ENCODE data around the gene CTXND1.

CTXND1 gene

DNA sequence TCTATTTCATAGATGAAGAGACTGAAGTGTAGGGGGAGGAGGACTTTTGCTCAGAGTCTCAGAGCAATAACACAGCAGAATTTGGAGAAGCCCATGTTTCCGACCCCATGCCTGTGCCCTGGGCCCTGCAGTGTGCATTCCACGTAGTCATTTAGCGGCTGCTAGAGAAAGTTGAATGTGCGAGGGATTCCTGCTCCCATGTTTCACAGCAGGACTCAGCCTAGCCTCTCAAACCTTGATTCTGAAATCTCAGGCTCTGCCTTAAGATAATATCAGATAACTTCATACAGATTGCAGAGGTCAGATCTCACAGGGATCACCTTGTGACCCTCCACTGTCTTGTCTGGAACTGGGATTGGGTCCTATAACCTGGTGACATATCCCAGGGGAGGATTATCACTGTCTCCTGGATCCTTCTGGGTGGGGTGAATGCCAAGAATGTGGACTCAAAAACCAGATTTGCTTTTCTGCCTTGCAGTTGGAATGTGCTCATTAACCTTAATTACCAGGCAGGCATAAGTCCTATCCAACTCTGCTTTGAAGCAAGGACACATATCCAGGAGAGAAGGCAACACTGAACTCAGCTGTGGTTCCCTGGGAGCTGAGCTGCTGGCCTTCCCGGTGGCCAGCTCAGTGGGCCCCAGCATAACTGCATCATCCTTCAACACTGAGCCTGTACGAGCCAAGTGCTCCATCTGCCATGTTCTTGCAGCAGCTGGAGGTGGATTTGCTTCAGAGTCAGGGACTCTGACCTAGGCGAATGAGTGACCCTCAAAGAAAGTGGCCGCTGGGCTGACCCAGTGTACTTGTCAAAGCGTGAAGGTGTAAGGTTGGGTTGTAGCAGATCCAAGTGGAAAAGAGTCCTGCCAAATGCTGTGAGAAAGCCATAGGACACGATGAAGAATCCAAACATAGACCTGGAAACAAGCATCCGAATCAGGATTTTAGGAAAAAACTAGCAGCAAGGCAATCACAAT lies 43.0 kb downstream of the CTXND1 start:
- no peak for DNase-seq

DNA sequence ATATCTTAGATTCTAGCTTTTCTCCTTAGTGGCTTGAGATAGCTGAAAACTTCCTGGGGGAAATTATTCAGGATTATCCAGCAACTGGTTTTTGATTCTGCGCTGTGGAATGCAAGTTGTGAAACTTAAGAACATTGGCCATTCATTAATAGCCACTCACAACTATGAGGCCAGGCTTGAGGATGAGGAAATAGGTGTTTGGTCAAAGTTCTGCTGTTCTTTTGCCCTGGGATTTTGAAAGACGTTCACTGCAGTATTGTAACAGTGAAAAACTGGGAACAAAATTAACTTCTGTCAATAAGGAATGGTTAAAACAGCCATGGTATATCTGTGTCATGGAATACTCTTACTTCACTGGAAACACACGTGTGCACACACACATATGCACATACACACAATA lies 44.1 kb downstream of the CTXND1 start:
- no peak for DNase-seq

DNA sequence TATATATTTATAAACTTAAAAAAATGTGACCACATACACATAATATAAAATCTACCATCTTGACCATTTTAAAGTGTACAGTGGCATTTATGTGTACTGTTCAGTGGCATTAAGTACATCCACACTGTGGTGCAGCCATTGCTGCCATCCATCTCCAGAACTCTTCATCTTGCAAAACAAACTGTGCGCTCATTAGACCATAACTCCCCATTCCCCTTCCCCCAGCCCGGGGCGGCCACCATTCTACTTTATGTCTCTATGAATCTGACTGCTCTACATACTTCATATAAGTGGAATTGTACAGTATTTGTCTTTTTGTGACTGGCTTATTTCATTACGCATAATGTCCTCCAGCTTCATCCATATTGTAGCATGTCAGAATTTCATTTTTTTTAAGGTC lies 47.8 kb downstream of the CTXND1 start:
- DNase-seq, result no peak

DNA sequence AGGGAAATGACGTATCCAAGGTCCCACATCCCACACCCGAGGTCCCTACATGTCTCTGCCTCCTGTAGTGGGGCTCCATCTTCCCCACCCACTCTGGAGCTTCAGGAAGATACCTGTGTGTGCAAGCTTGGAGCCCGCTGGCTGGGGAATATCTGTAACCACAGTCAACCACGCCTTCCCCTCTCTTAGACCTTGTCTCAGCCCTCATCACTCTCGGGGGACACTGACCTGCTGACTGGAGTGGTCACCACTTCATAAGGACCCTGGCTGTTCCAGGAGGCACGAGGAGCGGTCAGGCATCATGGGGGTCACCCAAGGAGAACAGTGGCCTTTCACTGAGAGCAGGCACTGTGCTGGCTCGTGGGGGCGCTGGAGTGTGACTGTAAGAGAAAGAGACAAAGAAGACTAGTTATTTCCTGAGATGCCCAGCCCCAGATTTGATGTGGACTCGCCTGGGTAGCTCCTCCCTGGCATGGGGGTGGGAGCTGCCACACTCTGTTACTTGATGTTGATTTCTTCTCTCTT lies 48.6 kb downstream of the CTXND1 start:
- no peak for DNase-seq

DNA sequence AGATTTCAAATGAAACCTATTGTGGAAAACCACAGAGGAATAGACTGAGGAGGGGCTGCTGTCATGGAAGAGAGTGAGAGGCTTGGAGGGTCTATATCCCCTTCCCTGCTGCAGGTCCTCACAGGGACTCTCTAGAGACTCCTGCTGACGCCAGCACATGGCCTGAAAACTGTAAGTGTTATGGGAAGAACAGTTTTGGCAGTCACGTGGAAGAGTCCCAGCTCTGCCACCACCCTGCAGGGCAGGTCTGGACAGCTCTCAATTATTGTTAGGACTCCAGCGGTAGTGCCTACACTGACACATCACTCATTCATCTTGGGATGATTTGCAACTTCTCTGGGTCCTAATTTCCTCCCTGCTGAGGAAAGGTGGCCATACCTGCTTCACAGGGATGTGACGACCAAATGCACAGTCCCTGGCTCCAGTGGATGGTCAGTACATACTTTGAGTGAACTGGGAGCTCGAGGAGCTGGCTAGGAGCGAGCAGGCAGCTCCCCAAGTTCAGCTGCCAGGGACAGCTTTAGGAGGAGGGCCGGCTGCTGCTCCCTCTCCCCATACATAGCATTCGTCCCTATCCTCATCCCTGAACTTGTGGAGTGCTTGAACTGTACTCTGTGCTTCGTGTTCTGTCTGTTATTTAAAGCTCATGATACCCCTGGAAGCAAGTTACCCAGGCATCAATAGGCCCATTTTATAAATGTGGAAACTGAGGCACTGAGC lies 49.2 kb downstream of the CTXND1 start:
- DNase-seq, result no peak

DNA sequence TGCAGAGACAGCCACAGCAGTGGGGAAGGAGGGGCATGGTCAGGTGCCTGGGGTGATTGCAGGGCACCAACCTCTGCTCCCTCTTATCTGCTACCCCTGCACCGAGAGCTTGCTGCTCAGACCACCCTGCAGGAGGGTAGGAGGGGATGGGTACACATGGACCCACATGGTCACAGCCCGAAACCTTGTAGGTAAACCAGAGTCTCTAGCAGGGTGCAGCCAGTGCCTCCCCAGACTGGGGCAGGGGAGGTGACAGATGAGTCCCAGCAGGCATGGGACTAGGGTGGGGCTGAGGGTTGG lies 50.0 kb downstream of the CTXND1 start:
- no peak for DNase-seq

DNA sequence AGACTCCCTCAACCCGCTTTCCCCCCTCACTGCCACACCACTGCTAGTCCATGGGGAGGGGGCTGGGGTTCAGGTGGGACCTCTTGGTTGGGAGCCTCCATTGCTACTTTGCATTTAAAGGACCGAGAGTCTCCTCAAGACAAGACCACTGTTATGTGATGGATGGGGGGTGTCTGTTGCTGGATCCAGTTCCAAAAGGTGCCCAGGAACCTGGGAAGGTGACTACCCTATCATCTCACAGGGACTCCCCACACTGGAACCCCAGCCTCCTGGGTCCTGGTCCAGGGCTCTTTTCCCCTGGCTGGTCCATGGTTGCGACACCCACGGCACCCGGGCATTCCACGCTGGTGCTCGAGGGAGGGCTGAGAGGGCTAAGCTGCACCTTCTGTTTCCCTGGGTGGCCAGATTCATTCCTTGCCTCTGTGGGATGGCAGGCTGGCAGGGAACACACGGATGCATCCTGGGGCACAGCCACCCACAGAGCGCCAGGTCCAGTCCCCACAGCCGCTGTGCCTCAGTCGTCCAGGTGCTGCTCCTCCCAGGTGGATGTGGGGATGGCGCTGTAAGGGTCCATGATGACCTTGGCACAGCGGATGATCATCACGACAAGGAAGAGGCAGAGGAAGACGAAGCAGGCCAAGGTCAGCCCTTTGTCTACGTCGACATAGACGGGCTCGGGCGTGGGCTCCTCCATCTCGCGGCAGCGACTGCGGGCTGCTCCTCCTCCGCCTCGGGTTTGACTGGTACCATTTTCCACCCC lies 50.6 kb downstream of the CTXND1 start:
- DNase-seq, result no peak

DNA sequence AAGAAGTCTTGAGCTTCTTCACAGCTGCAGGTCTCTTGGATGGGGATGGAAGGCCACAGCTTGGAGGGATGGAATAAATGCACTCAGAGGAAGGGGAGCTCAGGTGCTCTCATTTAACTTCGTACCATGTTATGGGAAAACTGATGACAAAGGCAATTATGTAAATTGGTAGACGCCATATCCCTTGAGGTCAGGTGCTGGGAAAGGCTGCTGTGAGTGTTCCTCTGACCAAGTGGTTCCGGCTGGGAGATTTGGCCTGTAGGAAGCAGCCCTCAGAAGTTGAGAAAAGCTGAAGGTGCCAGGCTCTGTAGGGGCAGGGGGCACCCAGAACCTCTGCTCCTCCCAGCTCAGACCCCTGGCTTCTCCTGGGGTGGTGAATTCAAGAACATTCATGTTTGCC lies 52.1 kb downstream of the CTXND1 start:
- DNase-seq, result no peak

DNA sequence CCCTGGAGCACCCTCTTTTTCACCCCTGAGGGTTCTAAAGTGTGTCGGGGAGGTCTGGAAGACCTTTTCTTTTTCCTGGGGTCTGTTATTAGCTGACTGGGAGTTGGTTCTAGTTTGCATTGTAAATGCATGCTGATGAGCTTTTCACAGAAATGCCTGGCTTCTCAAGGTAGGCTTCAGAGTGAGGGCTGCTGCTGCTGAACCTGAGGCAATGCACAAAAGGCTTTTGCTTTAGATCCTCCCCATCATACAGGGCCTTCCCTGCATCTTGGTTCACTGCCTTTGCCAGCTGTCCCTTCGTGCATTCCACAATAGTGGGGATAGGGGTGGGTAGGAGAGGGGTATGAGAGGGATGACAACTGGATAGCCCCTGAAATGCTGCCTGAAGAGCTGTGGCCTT lies 52.6 kb downstream of the CTXND1 start:
- DNase-seq, result no peak

DNA sequence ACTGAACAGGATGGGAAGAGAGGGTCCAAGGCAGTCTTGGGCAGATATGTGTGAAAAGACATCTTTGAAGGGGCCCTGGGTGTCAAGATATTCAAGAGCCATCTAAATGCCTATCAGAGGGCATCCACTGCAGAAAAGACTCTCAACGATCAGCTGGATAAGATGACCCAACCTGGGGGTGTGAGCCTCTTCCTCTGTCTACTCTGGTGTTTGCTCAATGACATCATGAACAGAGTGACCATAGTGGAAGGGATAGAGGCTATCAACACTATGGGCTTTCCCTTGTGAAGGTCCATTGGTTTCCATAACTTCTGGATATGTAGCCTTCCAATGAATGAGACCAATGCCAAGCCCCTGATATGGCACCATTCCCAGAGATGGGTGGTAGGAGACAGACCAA lies 57.1 kb downstream of the CTXND1 start:
- DNase-seq, result no peak

DNA sequence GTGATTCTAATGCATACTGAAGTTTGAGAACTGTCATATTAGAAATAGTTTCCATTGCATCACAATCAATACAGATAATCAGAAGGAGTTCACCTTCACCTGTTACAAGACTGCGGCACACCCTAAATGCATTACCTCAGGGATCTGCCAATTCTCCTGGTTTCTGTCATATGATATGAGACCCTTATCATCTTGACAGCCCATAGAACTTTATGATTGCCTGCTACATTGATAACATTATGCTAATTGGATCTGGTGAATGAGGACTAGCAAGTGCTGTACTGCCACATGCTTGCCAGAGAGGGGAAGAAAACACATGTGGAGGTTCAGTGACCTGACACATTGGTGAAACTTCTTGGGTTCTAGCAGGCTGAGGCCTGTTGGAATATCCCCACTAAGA lies 57.8 kb downstream of the CTXND1 start:
- DNase-seq, result no peak

DNA sequence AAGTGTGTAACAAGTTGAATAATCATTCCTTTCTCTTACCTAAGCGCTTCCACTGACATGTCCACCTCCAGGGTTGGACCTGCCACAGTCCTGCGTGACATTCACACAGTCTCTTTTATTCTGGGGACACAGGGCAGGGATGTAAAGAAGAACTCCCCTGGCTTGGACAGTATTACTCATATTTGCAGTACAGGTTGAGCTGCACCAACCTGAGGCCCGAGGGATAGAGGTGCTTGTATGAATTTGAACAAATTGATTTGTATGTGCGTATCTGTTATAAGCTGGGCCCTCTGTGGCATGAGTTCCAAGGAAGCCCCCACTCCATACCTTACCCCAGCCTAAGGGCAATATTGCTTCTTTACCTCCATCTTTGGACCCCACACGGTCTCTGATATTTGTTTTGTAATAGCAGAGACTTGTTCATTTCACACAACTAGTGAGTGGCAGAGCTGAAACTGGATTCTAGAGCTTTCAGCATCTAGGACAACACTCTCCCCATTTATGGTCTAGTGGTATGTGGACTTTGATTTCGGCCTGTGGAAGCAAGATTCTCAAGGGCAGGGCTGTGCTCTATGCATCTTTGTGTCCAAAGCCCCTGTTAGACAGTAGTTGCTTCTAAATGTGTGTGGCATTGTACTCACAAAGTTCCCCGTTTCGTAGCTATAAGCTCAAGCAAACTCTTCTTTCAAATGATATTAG lies 60.0 kb downstream of the CTXND1 start:
- no peak for DNase-seq

DNA sequence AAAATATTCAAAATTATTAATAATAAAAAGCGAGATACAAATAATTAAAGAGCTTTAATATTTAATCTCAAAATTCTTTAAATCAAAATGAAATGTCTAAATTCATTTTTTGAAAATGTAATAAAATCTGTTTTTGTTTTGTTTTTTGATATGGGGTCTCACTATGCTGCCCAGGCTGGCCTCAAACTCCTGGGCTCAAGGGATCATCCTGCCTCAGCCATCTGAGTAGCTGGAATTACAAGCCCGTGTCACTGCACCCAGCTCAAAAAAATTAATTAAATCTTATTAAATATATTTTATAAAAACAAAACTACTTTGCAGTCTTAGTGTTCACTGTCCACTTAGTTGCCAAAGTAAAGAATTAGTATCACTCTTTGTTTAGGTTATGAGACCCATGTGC lies 60.8 kb downstream of the CTXND1 start:
- no peak for DNase-seq

DNA sequence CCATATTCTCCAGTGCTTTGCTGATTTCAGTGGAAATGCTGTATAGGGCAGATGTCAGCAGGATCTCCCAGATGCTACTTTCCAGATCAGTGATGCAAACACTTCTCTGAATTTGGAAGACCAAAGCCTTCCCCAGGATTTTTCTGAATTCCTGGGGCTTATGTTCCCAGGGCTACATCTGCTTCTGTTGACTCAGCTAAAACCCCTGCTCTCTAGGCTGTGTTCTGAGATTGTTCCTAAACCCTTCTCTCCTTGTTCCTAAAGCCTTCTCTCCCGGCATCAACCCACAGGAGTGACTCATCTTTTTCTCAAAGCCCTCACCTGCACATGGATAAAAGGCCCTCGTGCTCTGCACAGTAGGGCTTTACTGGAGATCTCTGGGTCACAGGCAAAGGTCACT lies 63.8 kb downstream of the CTXND1 start:
- DNase-seq, result no peak

DNA sequence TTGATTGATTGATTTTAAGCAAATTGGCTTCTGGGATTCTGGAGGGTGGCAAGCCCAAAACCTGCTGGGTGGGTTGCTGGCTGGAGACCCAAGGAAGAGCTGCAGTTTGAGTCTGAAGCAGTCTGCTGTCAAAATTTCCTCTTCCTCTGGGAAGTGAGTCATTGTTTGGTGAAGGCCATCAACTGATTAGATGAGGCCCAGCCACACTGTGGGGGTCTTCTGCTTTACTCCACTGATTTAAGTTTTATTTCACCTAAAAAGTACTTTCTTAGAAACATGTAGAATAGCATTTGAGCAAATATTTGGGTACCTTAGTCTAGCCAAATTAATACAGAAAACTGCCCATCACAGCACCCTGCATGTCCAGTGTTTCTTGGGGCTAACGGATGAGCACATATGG lies 65.4 kb downstream of the CTXND1 start:
- DNase-seq, result no peak

DNA sequence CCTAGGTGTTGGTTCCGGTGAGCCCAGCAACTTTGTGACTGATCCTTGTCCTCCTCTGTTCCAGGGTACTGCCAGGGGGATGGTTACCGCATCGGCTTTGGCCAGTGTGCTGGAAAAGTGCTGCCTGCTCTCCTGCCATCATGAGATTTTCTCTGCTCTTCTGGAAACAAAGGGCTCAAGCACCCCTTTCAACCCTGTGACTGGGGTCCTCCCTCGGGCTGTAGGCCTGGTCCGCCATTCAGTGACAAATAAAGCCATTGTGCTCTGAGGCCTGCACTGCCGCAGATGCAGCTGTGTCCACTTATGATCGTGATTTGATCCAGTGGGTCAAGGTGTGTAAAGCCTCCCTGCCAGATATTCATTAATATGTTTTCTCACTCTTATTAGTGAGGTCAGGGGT lies 65.9 kb downstream of the CTXND1 start:
- no peak for DNase-seq

DNA sequence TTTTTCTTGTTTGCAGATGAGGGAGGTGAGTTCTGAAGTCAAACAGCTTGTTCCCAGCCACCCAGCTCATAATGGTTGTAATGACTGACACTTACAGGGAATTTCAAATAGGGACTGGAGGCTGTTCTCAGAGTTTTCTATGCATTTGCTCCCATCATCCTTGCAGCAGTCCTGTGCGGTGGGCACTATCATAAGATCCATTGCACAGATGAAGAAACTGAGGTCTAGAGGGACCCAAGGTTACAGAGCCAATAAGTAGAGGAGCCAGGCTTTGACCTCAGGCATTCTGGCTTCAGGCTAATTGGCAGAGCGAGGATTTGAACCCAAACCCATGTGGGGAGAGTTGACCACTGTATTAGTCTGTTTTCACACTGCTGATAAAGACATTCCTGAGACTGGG lies 66.9 kb downstream of the CTXND1 start:
- DNase-seq, result no peak

DNA sequence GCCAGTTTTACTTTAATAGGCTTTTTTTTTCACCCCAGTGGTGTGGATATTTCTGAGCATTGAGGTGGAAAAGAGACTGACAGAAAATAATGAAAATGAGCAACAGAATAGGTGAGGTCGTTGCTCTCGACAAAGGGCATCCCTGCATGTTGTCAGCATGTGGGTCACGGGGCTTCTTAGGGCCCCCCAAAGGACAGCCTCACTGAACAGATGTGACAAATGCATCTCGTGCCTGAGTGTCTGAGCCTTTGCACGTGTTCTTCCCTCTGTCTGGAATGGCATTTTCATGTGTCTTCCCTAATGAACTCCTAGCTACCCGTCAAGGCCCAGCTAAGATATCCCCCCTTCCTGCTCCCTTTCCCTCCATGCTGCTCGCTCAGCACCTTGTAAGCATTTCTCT lies 67.5 kb downstream of the CTXND1 start:
- DNase-seq, result no peak

DNA sequence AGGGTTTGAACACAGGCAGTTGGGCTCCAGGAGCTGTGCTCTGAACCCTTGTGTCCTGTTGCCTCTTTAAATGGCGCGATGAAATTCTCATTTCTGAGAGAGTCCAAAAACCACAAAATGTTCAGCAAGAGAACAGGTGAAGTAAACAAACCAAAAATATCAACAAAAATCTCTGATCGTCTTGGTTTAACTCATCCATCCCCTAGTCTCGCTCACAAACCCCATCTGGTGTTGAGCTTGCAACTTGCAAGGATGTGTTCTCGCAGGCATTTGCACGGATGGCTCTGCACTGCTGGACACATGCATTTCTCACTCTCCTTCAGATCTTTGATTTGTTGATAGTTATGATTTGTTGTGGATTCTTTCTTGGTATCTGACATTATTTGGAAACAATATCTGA lies 68.1 kb downstream of the CTXND1 start:
- DNase-seq, result no peak

DNA sequence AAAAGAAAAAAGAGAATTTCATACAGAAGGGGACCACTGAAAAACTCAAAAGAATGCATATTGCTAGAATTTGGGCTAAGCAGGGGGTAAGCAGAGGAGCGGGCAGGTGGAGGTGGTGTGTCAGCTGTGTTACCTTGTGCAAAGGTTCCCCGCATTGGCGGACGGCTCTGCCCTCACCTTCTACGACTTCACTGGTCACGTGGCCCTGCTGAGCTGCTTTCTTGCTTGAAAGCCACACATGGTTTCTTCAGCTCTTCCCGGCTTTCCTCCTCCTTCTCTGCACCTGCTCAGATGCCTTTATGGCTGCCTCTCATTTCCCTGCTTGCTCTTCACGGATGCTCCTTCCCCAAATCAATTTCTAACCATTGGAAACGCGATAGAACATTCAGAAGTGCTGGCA lies 68.7 kb downstream of the CTXND1 start:
- no peak for DNase-seq

DNA sequence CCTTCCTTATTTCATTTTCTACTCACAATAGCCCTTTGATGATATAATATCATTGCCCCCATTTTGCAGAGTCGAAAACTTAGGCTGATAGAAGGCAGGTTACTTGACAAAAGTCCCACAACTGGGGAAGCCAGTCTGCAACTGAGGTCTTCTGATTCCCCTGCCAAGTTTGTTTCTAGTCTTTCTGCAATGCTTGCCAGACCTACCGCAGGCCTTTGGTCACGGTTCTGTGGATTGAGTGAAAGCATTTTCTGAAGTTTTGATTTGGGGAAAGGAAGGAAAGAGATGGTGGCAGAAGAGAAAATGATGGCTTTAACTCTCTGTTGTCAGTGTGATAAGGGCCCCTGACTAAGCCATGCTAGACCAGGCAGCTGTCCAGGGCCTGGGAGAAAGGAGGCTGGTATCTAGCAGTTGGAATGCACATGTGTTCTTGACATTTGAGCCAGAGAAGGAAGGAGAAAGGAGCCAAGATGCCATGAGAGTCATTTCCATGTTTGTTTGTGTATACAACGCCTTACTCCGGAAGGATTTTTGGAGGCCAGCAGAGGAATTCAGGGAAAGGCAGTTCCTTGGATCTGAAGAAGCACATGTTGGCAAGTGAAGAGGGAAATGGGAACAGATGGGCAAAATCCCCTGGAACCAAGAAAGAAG lies 69.3 kb downstream of the CTXND1 start:
- DNase-seq, result no peak

DNA sequence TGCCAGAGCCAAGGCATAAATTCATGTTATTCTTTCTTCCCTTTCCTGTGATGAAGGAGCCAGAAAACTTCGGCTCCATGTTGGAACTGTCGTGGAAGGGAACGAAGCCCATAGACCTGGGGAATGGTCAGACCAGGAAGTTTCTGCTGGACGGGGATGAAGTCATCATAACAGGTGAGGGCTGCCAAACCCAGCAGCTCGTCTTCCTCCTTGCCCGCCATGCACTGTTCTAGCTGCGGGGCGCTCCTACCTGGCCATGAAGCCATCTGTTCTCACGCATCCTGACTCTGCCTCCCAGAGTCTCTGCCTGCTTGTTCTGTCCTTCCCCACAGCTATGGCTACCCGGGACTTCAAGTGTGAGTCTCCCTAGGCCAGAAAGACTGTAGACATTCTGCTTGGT lies 71.0 kb downstream of the CTXND1 start:
- DNase-seq, result no peak

Measured in inflammatory macrophage treated with lipopolysaccharide for 4 hours (primary cell).